SH-SY5Y (cell line): ENCODE data around the gene NRIP1.

ENCODE experiments used
- GATA2 ChIP-seq: IDR thresholded peaks from 2 replicates; pipeline ENCODE4 v1.6.1; 2011; ENCODE audit warnings: mild to moderate bottlenecking, low read depth, low read length
- GATA3 ChIP-seq: IDR thresholded peaks from 2 replicates; pipeline ENCODE4 v1.6.1; 2011; ENCODE audit warnings: low read depth, mild to moderate bottlenecking, low read length, moderate library complexity

DNA sequence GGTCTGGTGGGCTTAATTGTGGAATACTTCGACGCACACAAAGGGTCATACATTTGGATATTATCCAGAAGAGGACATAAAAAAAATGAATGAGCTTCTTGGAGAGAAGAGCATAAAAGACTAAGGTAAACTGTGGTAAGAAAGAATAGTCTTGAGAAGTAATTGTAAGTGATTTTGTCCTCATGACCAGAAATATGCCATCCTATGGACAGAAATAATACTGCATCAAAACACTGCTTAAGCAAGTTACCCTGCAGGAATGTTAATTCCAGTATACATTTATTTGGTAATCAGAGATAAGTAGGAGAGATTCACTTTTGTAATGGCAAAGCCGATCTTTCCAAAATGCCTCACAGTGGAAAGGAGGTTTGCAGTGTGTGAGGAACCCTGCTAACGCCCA, 111.9 kb downstream of the NRIP1 start:
- TF ChIP-seq GATA2 (no peak), GATA3 (no peak)
